ENCODE results near the gene TNFSF15.
"Not testable (repeated sequence)": the region's sequence is repeated elsewhere in the genome, so short reads cannot be mapped to it uniquely, and the experiment has no call there.

Gene TNFSF15

DNA sequence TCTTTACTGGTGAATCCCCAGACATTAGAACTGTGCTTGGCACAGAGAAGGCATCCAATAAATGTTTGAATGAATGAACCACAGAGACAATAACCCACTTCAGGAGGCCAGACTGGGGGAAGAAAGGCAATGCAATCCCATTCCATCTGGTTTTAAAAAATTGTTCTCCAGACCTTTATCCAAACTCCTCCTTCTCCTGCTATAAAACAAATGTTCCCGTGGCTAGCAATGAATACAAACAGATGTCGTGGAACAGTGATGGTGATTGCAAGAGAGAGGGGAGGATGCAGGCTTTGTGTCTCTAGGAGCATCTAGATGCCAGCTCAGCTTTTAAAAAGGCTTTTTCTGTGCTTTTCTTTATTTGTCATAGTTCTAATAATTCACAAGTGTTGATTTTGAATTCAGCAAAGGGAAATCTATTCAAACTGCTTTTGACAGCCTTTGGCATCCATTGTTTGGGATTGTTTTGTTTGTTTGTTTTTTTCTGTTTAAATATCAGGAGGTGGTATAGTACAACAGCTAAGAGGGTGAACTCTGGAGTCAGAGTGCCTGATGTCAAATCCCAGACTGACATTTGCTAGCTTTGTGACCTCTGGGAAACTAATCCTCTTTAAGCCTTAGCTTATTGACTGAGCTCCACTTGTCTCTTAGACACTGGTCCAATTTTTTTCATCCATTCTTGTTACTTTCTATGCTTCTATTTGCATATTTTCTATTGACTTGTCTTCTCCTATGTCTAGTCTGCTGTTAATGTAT lies 59.1 kb downstream of the TNFSF15 start:
- no peak for DNase-seq (ENCODE audit: low spot score)

DNA sequence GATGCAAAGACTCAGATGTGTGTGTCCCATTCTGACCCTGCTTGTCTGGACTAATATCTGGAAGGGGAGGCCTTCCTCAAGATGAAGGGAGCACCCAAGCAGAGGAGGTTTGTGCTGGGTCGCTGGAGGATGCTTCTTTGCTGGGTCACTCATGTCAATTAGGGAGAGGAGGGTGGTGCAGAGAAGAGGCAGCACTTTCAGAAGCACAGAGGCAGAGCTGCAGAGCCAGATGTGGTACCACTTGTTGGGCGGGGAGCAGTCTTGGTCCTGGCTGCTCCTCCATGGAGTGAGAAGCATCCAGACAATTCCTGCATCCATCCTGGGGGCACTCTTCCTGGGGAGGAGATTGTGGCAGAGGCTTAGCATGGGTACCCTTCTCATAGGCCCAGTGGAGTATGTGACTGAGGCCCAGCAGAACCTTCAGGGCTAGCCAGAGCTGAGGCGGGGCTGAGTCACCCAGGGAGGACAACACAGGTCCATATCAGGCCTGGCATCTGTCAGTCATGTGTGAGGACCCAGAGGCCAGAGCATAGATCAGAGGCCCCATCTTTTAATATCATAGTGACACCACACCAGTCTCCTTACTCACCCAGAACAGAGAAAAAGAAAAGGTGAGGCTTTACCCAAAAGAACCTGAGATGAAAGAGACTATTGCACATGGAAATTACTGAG lies 59.8 kb downstream of the TNFSF15 start:
- DNase-seq (ENCODE audit: low spot score) = no peak

DNA sequence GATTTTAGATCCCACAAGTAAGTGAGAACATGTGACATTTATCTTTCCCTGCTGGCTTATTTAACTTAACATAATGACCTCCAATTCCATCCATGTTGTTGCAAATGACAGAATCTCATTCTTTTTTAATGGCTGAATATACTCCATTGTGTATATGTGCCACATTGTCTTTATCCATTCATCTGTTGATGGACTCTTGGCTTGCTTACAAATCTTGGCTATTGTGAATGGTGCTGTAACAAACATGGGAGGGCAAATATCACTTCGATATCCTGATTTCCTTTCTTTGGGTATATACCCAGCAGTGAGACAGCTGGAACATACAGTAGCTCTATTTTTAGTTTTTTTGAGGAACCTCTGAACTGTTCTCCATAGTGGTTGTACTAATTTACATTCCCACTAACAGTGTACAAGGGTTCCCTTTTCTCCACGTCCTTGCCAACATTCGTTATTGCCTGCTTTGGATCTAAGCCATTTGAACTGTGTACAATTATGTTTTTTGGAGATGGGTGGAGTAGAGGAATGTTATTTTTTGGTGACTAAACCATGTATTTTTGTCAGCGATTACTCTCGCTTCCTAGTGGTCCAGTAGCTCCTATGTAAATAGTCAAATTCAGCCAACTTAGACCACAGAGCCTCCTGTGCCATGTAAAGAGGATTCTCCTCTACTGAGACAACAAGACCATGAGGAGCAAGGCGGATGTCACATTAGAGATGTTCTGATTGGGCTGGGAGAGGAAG lies 60.6 kb downstream of the TNFSF15 start:
- DNase-seq (ENCODE audit: low spot score) = no peak

DNA sequence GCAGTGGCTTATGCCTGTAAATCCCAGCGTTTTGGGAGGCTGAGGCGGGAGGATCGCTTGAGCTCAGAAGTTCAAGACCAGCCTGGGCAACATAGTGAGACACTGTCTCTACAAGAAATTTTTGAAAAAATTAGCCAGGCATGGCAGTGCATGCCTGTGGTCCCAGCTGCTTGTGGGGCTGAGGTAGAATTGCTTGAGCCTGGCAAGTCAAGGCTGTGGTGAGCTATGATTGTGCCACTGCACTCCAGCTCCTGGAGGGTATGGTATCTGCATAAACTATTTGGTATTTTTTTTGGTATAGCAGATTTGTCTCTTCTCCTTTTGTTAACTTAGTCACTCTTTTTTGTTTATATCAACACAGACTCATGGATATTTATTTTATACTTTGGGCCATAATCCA lies 62.4 kb downstream of the TNFSF15 start:
- no peak for DNase-seq (ENCODE audit: low spot score)

DNA sequence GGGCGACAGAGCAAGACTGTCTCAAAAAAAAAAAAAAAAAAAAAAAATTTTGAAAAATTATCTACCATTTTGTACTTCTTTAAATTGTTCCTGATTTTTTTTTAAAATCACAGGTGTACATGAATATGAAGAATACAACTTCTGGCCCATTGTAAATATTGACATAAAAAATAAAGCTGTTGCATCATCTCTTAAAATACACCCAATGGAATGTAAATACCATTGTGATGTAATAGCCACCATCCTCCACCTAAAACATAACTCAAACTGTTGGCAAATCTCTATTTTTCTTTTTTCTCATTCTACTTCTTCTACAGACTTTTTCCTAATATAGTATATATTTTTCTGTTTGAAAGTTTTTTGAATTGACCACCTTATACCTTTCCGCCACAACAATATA lies 62.9 kb downstream of the TNFSF15 start:
- DNase-seq (ENCODE audit: low spot score) = no peak

DNA sequence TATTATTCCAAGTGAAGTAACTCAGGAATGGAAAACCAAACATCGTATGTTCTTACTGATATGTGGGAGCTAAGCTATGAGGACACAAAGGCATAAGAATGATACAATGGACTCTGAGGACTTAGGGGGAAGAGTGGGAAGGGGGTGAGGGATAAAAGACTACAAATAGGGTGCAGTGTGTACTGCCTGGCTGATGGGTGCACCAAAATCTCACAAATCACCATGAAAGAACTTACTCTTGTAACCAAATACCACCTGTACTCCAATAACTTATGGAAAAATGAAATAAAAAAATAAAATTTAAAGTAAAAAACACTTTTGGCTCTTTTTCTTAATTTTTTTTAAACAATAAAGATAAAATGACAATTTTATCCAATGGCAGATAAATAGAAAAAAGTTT lies 64.3 kb downstream of the TNFSF15 start:
- DNase-seq (ENCODE audit: low spot score) = not testable (repeated sequence)

DNA sequence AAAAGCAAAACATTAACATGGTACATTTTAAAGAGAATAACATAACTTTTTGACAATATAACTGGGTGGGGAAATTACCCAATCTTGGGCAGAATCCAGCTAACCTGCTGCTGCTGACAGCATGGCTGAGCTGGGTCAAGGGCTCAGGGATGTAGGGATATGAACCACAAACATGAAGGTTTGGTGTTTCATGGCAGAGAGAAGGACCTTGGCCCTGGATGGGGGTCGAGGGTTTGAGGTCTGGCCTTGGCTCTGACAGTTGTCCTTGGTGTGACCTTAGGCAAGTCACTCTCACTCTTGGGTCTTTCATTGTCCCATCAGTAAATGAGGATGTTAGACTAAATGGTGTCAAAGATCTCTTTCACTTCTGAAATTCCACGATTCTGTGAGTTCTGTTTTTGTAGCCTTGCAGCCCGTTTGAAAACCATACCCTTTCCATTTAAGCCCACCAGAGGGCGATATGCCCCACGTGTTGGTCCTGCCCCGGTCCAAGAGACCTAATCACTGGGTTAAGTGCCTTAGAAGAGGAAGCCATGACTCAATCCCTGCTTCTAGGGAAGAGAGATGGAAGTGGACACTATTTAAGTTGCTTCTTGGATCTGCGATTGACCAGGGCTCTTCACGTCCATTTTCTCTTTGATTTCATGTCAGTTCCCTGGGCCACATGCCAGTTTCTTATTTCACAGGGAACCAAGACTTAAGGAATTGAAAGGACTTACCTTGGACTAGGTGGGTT lies 67.1 kb downstream of the TNFSF15 start:
- peak; percentile 74 for DNase-seq (ENCODE audit: low spot score)

DNA sequence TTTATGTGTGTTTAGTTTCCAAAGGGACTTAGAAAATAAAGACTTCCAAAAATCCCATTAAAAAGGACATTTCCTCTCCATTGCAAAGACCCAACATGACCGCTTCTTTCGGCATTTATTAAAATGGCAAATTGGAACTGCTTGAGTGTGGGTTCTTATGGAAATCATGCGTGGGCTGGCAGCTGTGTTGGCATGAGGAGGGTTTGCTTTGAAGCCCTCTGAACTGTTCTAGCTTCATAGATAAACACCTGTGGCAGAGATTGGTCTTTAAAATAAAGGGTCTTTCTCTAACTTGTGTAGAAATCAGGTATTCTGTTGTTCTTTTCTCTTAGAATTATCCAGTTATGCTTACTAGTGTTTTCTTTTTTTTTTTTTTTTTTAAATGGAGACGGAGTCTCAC lies 68.0 kb downstream of the TNFSF15 start:
- no peak for DNase-seq (ENCODE audit: low spot score)

DNA sequence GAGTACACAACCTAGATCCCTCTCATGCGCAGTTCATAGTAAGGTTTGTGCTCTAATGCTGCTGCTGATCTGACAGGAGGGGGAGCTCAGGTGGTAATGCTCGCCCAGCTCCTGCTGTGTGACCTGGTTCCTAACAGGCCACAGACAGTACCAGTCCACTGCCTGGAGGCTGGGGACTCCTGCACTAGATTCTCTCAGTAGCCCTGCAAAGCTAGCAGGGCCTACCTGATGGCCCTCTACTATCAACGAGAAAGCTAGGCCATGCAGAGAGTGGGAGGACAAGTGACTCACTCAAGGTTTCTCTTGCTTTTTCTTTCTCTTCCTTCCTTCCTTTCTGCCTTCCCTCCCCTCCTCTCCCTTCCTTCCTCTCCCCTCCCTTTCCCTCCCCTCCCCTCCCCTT lies 68.7 kb downstream of the TNFSF15 start:
- DNase-seq (ENCODE audit: low spot score) = no peak

DNA sequence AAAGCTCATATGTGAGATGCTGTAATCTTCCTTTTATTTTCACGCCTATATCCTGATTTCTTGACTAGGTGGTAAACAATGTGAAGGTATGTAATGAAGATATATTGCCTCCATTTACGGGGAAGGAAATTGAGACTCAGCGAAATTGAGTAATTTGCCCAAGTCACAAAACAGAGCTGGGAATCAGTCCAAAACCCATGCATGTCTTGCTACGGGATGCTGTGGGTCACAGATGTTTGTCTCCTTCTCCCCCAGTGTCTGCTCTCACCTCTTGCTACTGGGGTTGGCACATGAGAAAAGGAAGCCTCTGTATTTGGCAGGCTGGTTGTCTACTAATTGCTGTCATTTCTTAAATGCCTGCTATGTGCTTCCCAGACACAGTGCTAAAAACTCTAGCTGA lies 70.1 kb downstream of the TNFSF15 start:
- DNase-seq (ENCODE audit: low spot score) = no peak

DNA sequence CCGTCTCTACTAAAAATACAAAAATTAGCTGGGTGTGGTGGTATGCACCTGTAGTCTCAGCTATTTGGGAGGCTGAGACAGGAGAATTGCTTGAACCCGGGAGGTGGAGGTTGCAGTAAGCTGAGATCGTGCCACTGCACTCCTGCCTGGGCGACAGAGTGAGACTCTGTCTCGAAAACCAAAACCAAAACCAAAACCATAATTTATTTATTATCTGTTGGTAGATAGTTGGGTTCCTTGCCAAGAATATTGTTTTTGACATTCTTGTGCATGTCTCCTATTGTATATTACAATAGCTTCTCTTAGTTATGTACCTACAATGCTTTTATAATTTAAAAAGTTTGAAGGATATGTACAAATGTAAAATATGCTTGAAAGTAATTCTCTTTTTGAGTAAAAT lies 70.7 kb downstream of the TNFSF15 start:
- not testable (repeated sequence) for DNase-seq (ENCODE audit: low spot score)
